GM21526 (cell line): ENCODE data around the gene PLD5.
"Not testable (repeated sequence)": the region's sequence is repeated elsewhere in the genome, so short reads cannot be mapped to it uniquely, and the experiment has no call there.

Experiments used
- ATAC-seq: cut with Tn5 transposase; IDR thresholded peaks from one replicate; pipeline ENCODE4 v1.9.1; 2021; ENCODE audit warnings: moderate library complexity; ENCODE audit not compliant: unreplicated experiment, low FRiP score

The PLD5 gene

GRCh38 chr1:242086706-242087105 is 437.8 kb downstream of the PLD5 start:
- no peak for ATAC-seq

GRCh38 chr1:242086093-242086492 is 438.4 kb downstream of the PLD5 start:
- ATAC-seq = no peak

GRCh38 chr1:242083742-242084141 is 440.8 kb downstream of the PLD5 start:
- no peak for ATAC-seq

- ATAC-seq = no peak
Observed at GRCh38 chr1:242081446-242081845, 443.1 kb downstream of the PLD5 start.

- no peak for ATAC-seq
Observed at GRCh38 chr1:242065813-242066212, 458.7 kb downstream of the PLD5 start.

- ATAC-seq = no peak
Observed at GRCh38 chr1:242062271-242062670, 462.2 kb downstream of the PLD5 start.

GRCh38 chr1:242059976-242060375 is 464.5 kb downstream of the PLD5 start:
- ATAC-seq = no peak

GRCh38 chr1:242058582-242058981 is 465.9 kb downstream of the PLD5 start:
- not testable (repeated sequence) for ATAC-seq

- ATAC-seq = not testable (repeated sequence)
Observed at GRCh38 chr1:242058181-242058580, 466.3 kb downstream of the PLD5 start.

GRCh38 chr1:242057745-242058115 is 466.8 kb downstream of the PLD5 start:
- no peak for ATAC-seq

- ATAC-seq = no peak
Observed at GRCh38 chr1:242056988-242057744, 467.3 kb downstream of the PLD5 start.

- no peak for ATAC-seq
Observed at GRCh38 chr1:242055749-242056320, 468.7 kb downstream of the PLD5 start.

GRCh38 chr1:242043165-242043564 is 481.3 kb downstream of the PLD5 start:
- no peak for ATAC-seq

GRCh38 chr1:242034392-242034791 is 490.1 kb downstream of the PLD5 start:
- no peak for ATAC-seq

- ATAC-seq = no peak
Observed at GRCh38 chr1:242033447-242033846, 491.1 kb downstream of the PLD5 start.
